GM12878 (cell line): ENCODE results near the gene SECTM1. TPM values are rescaled to one million over a fixed set of nuclear protein-coding genes. Genes with fewer than 3 reads are reported as not detected.

Experiments
- ATAC-seq: fragments of 200-7000 bp; cut with Tn5 transposase; 3 replicates; pipeline ENCODE4 v1.9.1; 2020; ENCODE audit warnings: mild to moderate bottlenecking, moderate library complexity
- BruUV-seq: library from RNA; stranded (reverse); fragments of 400-500 nt; replicated peaks from 2 replicates; lab custom pipeline; 2021; lab: Mats Ljungman, UMichigan
- CTCF ChIA-PET: fragments of 300-600 bp; sonication (Branson Sonifier 250); formaldehyde crosslinking; extraction: SDS; loops from one replicate; lab custom pipeline; 2021; ENCODE audit warnings: inconsistent platforms; lab: Yijun Ruan, JAX
- POLR2A ChIA-PET: fragments of 350-600 bp; formaldehyde crosslinking; extraction: SDS; loops from one replicate; lab custom pipeline; 2021; ENCODE audit warnings: inconsistent platforms; lab: Charles Lee
- RAD21 ChIA-PET: fragments of 300-600 bp; sonication (Branson Sonifier 250); formaldehyde crosslinking; loops from one replicate; lab custom pipeline; 2023; ENCODE audit warnings: antibody characterized with exemption; ENCODE audit not compliant: unreplicated experiment; lab: Charles Lee
- SMC1A ChIA-PET: fragments of 300-600 bp; sonication (Branson Sonifier 250); formaldehyde crosslinking; loops from one replicate; lab custom pipeline; 2023; ENCODE audit not compliant: unreplicated experiment, uncharacterized antibody; lab: Charles Lee
- DNase-seq: peaks from one replicate; pipeline ENCODE4 v3.0.0-alpha.2; 2011; ENCODE audit warnings: low read depth, low spot score
- FAIRE-seq: peaks from 3 replicates; lab custom pipeline; 2011; peaks lifted over from hg19 to GRCh38; lab: Jason Lieb, UNC
- H2AFZ ChIP-seq: 2 replicates; pipeline ENCODE4 v1.6.0; 2011; ENCODE audit warnings: low read depth, low read length, control low read depth; ENCODE audit not compliant: control insufficient read depth
- H3K27ac ChIP-seq: 2 replicates; pipeline ENCODE4 v1.5.1; 2011; ENCODE audit warnings: control low read depth; ENCODE audit not compliant: control insufficient read depth, insufficient read depth
- H3K27me3 ChIP-seq, 2 experiments: replicated peaks in 1 of 2; 2 replicates each; pipeline versions ENCODE4 v1.6.0 to v1.6.1; 2011; ENCODE audit warnings: low read length in 1 of 2; ENCODE audit not compliant: control insufficient read depth in 2 of 2, insufficient read depth in 2 of 2
- H3K36me3 ChIP-seq, 2 experiments: 2 replicates each; pipeline ENCODE4 v1.5.1; 2011; ENCODE audit warnings: low read length in 1 of 2; ENCODE audit not compliant: control insufficient read depth in 2 of 2, insufficient read depth in 2 of 2
- H3K4me1 ChIP-seq: 2 replicates; pipeline ENCODE4 v1.6.1; 2011; ENCODE audit warnings: mild to moderate bottlenecking, low read length, moderate library complexity, mixed read lengths; ENCODE audit not compliant: control insufficient read depth, insufficient read depth
- H3K4me2 ChIP-seq: 2 replicates; pipeline ENCODE4 v1.6.0; 2011; ENCODE audit warnings: control low read depth; ENCODE audit not compliant: control insufficient read depth, insufficient read depth
- H3K4me3 ChIP-seq: fragments of 200-600 bp; sonication (generic); 2 replicates; pipeline ENCODE4 v1.5.1; 2016
- H3K79me2 ChIP-seq: 2 replicates; pipeline ENCODE4 v1.6.0; 2011; ENCODE audit warnings: low read length; ENCODE audit not compliant: control insufficient read depth, insufficient read depth
- H3K9ac ChIP-seq: 2 replicates; pipeline ENCODE4 v1.8.0; 2011; ENCODE audit warnings: low read length, control low read depth, mixed read lengths; ENCODE audit not compliant: control insufficient read depth, insufficient read depth
- H3K9me3 ChIP-seq: replicated peaks from 3 replicates; pipeline ENCODE4 v1.5.1; 2011; ENCODE audit warnings: mild to moderate bottlenecking, low read length; ENCODE audit not compliant: control insufficient read depth, insufficient read depth
- H4K20me1 ChIP-seq: 2 replicates; pipeline ENCODE4 v1.6.0; 2011; ENCODE audit not compliant: control insufficient read depth, insufficient read depth
- KLF5 ChIP-seq: fragments of 450-650 bp; IDR thresholded peaks from 2 replicates; pipeline ENCODE4 v1.6.1; 2014; ENCODE audit warnings: mild to moderate bottlenecking; ENCODE audit not compliant: partially characterized antibody
- LARP7 ChIP-seq: fragments of 450-650 bp; IDR thresholded peaks from 2 replicates; pipeline ENCODE4 v1.6.1; 2017; ENCODE audit warnings: mild to moderate bottlenecking
- NFIC ChIP-seq: IDR thresholded peaks from 2 replicates; pipeline ENCODE4 v1.6.1; 2012; ENCODE audit warnings: low read depth, mild to moderate bottlenecking, inconsistent platforms, low read length, moderate library complexity
- RELA ChIP-seq: fragments of 450-650 bp; IDR thresholded peaks from 2 replicates; pipeline ENCODE4 v1.8.0; 2014; ENCODE audit warnings: borderline replicate concordance; ENCODE audit not compliant: partially characterized antibody
- SRF ChIP-seq, 2 experiments: IDR thresholded peaks; 2 replicates each; pipeline ENCODE4 v1.6.1; 2011; ENCODE audit warnings: low read depth in 2 of 2, low read length in 2 of 2, mild to moderate bottlenecking in 1 of 2, moderate library complexity in 1 of 2
- ZNF687 ChIP-seq: fragments of 450-650 bp; IDR thresholded peaks from 2 replicates; pipeline ENCODE4 v1.6.1; 2017; ENCODE audit warnings: mild to moderate bottlenecking, moderate library complexity
- ZZZ3 ChIP-seq: IDR thresholded peaks from 2 replicates; pipeline ENCODE4 v1.6.1; 2011; ENCODE audit warnings: low read depth; ENCODE audit not compliant: control insufficient read depth, insufficient read length
- WGBS: methylation state at CpG from one replicate; pipeline ENCODE4 v1.1.6; 2016; ENCODE audit warnings: low lambda C conversion rate; ENCODE audit not compliant: insufficient replicate concordance, insufficient coverage; ENCODE audit errors: missing lambda C conversion rate; 5-methylcytosine and 5-hydroxymethylcytosine counted together
- in situ Hi-C: fragments of 300-500 bp; cut with MboI; formaldehyde crosslinking; loops from 9 replicates; pipeline ENCODE4 v1.14.3; 2018; ENCODE audit warnings: mixed read lengths
- intact Hi-C: fragments of 100-400 bp; cut with micrococcal nuclease; formaldehyde crosslinking; loops from one replicate; pipeline ENCODE4 v1.14.2; 2022; ENCODE audit not compliant: unreplicated experiment
- polyA plus RNA-seq, 11 experiments: library from polyadenylated mRNA; depleted of rRNA in 4 of 11; unstranded in 6 of 11; stranded (reverse) in 5 of 11; fragments of >200 nt; fragmentation: Nextera tagmentation in 4 of 11; fragmentation: Illumina TruSeq in 1 of 11; extraction: Ambion mirVana in 4 of 11; extraction: Trizol in 1 of 11; gene quantifications; 1 replicate in 1 of 11; 2 replicates in 10 of 11; pipeline versions ENCODE4 v1.2.1 to v1.2.3, GENCODE V29; 2011 to 2016; ENCODE audit warnings: inconsistent platforms in 2 of 11, missing spikeins in 2 of 11, low read depth in 1 of 11
- total RNA-seq, 4 experiments: library from RNA; depleted of rRNA in 3 of 4; stranded (reverse); fragments of >200 nt in 3 of 4; fragmentation: Illumina TruSeq in 1 of 4; extraction: Trizol in 1 of 4; gene quantifications; 2 replicates each; pipeline versions ENCODE4 v1.2.1 to v1.2.3, GENCODE V29; 2013 to 2021

Gene SECTM1
- total and polyA plus RNA-seq, 10 of the 15 experiments (the other 5 are each of a cell fraction or from before 2014, with no cell fraction given) = 0.10 to 0.13 (median 0.12) TPM; not detected in 7

GRCh38 chr17:82322526-82323453 lies 10.8 kb downstream of the SECTM1 start:
- no peaks in the 10 kb centered on the region; the same call in 1 of the 3 replicates for H3K9me3 ChIP-seq
- ChIA-PET CTCF (interaction anchor here (0.9 to 6.2 kb wide), 3 partner anchors 23 to 87 kb away, joined by 3 to 94 read pairs (median 15); no protein-coding TSS in a partner anchor), RAD21 (interaction anchor here (1.2 to 6.5 kb wide), 3 partner anchors 22 to 87 kb away, joined by 3 to 77 read pairs (median 5); no protein-coding TSS in a partner anchor), POLR2A (interaction anchor here (0.6 to 1.2 kb wide), 2 partner anchors 14 to 23 kb away, joined by 3 to 7 read pairs; no protein-coding TSS in a partner anchor), SMC1A (interaction anchor here (1.8 to 4.1 kb wide), 3 partner anchors 21 to 26 kb away, joined by 3 to 42 read pairs (median 15); no protein-coding TSS in a partner anchor)
- TF ChIP-seq SRF (IDR thresholded peaks at IDR 0.05; ENCODE audit: low read depth in 2 of 2, low read length in 2 of 2) (no peak), ZNF687 (no peak), LARP7 (no peak), ZZZ3 (no peak), KLF5 (no peak), NFIC (no peak), RELA (no peak)
- H3K4me2 ChIP-seq = no peak overlapping the region
- intact Hi-C loops (loop anchor here (2.0 kb wide), 1 partner anchor 116 kb away; no protein-coding TSS in a partner anchor), in situ Hi-C loops (no loop called here)
- no peaks in the 10 kb centered on the region for H4K20me1 ChIP-seq
- WGBS = 61% methylated on average over 24 of the region's 28 CpGs
- no peak overlapping the region for H3K4me3 ChIP-seq
- ATAC-seq (no peak), DNase-seq (no peak), FAIRE-seq (no peak)
- no peaks in the 10 kb centered on the region for H3K36me3 ChIP-seq
- no TSS peak for BruUV-seq
- no peak overlapping the region for H2AFZ ChIP-seq
- no peaks in the 10 kb centered on the region for H3K79me2 ChIP-seq
- H3K27ac ChIP-seq = no peak overlapping the region
- H3K9ac ChIP-seq = no peak overlapping the region
- no peaks in the 10 kb centered on the region; the same call in 1 of the 2 replicates for H3K4me1 ChIP-seq
- H3K27me3 ChIP-seq = no peaks in the 10 kb centered on the region; a peak in 1 of 4 replicates
